ENCODE data around the gene USP48. TPM values are rescaled to one million over a fixed set of nuclear protein-coding genes. Genes with fewer than 3 reads are reported as not detected.

Gene USP48
- total and polyA plus RNA-seq, 2 of the 13 experiments (the other 11 are each of a cell fraction or from before 2014, with no cell fraction given) = 30.4 to 30.7 TPM

DNA sequence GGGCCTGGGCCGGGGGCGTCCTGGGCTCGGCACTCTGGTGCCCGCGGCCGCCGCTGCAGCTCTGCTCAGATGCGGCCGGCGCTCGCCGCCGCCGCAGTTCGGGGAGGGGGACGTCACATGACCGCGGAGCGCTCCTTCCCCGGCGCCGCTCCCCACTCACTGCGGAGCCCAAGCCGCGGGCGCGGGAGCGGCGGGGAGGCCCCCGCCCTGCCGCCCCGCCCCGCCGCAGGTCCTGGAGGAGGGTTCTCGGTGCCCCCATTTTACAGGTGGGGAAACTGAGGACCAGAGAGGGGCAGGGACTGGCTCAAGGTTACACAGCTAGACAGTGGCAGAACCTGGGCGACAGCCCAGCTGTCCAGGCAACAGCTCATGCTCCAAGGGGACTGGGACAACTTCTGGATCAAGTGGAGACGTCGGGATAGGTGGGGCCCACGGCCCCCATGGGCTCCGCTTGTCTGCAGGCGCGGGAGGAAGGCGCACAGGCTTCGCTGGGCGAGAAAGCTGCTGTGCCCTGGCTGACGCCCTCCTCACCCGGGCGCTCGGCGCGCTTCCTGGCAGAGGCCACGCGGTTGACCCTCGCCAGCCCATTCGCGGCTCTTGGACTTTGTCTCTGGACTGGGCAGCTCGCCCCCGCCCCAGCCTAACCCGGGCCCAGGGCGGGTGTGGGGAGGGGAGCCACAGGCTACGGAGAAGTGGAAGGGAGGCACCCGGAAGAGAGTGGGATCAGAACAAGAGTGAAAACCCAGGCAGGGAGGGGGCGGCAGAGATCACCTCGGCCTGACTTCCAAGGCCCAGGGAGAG, 113.5 kb downstream of the USP48 start, which contains the start of gene RAP1GAP (continued):
- TF ChIP-seq, protein P1, sequence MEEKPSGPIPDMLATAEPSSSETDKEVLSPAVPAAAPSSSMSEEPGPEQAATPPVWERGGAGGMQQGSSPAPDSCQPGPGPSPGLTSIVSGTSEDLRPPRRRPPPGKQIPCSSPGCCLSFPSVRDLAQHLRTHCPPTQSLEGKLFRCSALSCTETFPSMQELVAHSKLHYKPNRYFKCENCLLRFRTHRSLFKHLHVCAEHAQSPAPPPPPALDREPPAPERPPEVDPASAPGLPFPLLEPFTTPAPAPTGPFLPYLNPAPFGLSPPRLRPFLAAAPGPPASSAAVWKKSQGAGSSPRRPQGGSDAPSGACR (CRISPR knock-in tag; IDR thresholded peaks at IDR 0.05) = peak; percentile 93
- no peak for TF ChIP-seq ZNF691 (CRISPR knock-in tag; IDR thresholded peaks at IDR 0.05; ENCODE audit: borderline replicate concordance, low read depth)
- TF ChIP-seq NR3C1 (CRISPR knock-in tag; IDR thresholded peaks at IDR 0.05) = no peak
- peak; percentile 64 for TF ChIP-seq ZEB1 (IDR thresholded peaks at IDR 0.05; ENCODE audit: insufficient replicate concordance, low read depth)
- no peak for TF ChIP-seq PCBP2 (optimal IDR thresholded peaks at IDR 0.05; ENCODE audit: low read depth, low read length, poor library complexity, severe bottlenecking)
- TF ChIP-seq, protein P2, sequence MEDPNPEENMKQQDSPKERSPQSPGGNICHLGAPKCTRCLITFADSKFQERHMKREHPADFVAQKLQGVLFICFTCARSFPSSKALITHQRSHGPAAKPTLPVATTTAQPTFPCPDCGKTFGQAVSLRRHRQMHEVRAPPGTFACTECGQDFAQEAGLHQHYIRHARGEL (CRISPR knock-in tag; IDR thresholded peaks at IDR 0.05) = no peak
- peak; percentile 93 for TF ChIP-seq PAXIP1 (CRISPR knock-in tag; conservative IDR thresholded peaks at IDR 0.05)
- peak; percentile 98 for TF ChIP-seq MYC (CRISPR knock-in tag; IDR thresholded peaks at IDR 0.05; ENCODE audit: borderline replicate concordance)
- no peak for TF ChIP-seq DMTF1 (CRISPR knock-in tag; IDR thresholded peaks at IDR 0.05)
- no peak; the same call in 1 of the 2 replicates for TF ChIP-seq ARHGAP35 (CRISPR knock-in tag; IDR thresholded peaks at IDR 0.05; ENCODE audit: borderline replicate concordance)
- peak; percentile 76; the same call in 1 of the 2 replicates for TF ChIP-seq ZNF232 (CRISPR knock-in tag; IDR thresholded peaks at IDR 0.05; ENCODE audit: borderline replicate concordance)
- TF ChIP-seq MXI1 (IDR thresholded peaks at IDR 0.05; ENCODE audit: borderline replicate concordance, low read depth, low read length) = peak; percentile 69; the same call in 1 of the 3 replicates
- TF ChIP-seq HNF4G (IDR thresholded peaks at IDR 0.05; ENCODE audit: borderline replicate concordance, low read depth, low read length) = peak; percentile 91
- TF ChIP-seq HNF4G (CRISPR knock-in tag; IDR thresholded peaks at IDR 0.05; ENCODE audit: borderline replicate concordance, low read depth) = peak; percentile 97
- TF ChIP-seq, protein P3, sequence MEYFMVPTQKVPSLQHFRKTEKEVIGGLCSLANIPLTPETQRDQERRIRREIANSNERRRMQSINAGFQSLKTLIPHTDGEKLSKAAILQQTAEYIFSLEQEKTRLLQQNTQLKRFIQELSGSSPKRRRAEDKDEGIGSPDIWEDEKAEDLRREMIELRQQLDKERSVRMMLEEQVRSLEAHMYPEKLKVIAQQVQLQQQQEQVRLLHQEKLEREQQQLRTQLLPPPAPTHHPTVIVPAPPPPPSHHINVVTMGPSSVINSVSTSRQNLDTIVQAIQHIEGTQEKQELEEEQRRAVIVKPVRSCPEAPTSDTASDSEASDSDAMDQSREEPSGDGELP (IDR thresholded peaks at IDR 0.05; ENCODE audit: borderline replicate concordance, low read depth) = peak; percentile 60; the same call in 1 of the 2 replicates
- TF ChIP-seq BORCS8-MEF2B (CRISPR knock-in tag; IDR thresholded peaks at IDR 0.05) = peak; percentile 88
- peak; percentile 83; the same call in 1 of the 2 replicates for TF ChIP-seq EEA1 (CRISPR knock-in tag; IDR thresholded peaks at IDR 0.05; ENCODE audit: borderline replicate concordance)
- no peak for TF ChIP-seq ZNF20 (CRISPR knock-in tag; IDR thresholded peaks at IDR 0.05)
- no peak for TF ChIP-seq MATR3 (CRISPR knock-in tag; IDR thresholded peaks at IDR 0.05)
